NCI-H446 (cell line): ENCODE data around the gene ACAT2.
A peak's percentile ranks its signal among the peaks of the same experiment; 100 is the strongest.
"Not testable (repeated sequence)": the region's sequence is repeated elsewhere in the genome, so short reads cannot be mapped to it uniquely, and the experiment has no call there.

Source experiments
- DNase-seq, 2 experiments: peaks; one replicate each; lab custom pipeline; 2025; lab: John Stamatoyannopoulos, UW

ACAT2 gene

DNA sequence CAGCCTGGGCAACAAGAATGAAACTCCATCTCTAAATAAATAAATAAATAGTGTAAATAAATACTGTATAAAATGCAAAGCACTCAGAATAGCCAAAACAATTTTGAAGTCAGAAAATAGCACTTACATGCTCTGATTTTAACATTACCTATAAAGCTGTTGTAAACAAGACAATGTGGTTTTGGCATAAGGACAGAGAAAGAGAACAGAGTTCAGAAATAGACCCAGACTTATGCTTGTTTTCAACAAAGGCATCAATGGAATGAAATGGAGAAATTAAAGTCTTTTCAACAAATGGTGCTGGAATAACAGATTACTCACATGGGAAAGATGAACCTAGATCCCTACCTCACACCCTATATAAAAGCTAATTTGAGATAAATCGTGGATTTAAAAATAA is 10.4 kb downstream of the ACAT2 start:
- no peak for DNase-seq

DNA sequence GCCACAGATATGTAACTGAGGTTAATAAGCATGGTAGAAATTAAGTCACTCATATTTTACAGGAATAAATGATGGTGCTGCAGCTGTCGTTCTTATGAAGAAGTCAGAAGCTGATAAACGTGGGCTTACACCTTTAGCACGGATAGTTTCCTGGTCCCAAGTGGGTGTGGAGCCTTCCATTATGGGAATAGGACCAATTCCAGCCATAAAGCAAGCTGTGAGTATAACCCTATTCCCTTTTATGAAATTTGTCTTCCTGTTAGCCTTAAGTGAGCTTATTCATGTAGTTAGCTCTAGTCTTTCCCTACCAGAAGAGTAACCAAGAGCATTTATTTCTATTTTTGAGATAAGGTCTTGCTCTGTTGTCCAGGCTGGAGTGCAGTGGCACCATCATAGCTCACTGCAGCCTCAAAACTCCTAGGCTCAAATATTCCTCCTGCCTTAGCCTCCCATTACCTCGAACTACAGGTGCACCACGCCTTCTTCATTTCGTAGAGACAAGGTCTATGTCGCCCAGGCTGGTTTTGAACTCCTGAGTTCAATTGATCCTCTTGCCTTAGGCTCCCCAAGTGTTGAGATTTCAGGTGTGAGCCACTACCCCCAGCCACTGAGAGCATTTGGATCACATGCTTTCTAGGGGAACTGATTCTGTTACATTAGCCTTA is 15.5 kb downstream of the ACAT2 start:
- no peak for DNase-seq

DNA sequence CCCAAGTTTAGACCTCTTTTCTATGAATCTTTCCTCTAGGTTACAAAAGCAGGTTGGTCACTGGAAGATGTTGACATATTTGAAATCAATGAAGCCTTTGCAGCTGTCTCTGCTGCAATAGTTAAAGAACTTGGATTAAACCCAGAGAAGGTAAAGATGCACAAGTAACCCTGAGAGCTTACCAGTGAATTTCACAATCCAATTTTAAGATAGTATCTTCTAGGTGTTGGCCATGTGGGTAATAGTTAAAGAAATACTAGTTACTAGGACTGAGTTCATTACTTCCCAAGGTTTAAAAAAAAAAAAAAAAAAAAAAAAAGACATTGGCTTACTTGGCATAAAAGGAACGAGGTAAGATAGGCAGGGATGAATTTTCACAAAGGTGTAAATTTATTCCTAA is 16.3 kb downstream of the ACAT2 start:
- DNase-seq = no peak

DNA sequence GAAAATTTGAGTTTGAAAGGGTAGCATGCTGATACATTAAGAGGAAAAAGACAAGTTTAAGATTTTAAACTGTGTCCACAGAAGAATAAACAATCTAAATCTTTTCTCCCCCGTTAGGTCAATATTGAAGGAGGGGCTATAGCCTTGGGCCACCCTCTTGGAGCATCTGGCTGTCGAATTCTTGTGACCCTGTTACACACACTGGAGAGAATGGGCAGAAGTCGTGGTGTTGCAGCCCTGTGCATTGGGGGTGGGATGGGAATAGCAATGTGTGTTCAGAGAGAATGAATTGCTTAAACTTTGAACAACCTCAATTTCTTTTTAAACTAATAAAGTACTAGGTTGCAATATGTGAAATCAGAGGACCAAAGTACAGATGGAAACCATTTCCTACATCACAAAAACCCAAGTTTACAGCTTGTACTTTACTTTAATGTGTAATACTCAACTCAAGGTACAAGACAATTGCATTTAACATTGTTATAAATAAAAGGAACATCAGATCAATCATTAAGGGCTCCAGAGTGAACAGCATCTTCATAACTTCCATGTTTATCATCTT is 16.8 kb downstream of the ACAT2 start:
- no peak for DNase-seq

DNA sequence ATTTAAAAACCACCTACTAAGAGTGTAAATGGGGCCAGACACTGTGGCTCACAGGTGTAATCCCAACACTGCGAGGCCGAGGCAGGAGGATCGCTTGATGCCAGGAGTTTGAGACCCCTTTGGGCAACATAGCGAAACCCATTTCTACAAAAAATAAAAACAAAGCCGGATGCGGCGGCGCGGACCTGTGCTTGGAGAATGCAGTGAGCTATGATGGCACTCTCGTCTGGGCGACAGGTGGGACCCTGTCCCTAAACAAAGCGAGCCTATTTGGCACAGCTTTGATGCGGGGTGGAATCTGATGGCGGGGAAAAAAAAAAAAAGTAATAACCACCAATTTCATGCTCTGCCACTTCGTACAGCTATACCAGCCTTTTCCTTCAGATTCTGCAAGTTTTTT is 26.4 kb downstream of the ACAT2 start:
- no peak for DNase-seq

DNA sequence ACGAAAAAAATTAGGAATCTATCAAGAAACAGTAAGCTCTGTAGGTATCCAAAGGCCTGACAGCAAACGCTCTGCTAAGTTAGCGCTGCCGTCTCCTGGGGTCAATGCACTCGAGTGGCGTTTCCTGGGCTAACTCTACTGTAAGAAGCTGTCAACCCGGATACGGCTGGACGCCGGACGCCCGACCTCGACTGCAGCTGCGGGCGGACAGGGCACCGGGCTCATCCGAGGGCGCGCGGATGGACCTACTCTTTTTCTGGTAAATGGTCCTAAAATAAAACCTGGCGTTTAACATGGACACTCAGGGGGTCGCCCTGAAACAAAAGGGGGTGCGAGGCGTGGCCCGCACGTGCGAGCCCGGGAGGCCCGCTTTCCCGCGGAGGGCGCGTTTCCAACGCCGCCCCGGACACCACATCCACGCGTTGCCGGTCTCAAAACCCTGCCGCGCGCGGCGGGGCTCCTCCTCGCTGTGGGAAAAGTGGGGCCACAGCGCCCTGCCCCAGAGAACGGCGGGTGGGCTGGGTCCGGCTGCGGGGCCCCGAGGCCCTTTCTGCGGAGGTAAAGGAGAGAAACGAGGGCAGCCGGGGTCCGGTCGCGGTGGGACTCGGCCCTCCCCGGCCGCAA is 27.0 kb downstream of the ACAT2 start:
- no peak for DNase-seq

DNA sequence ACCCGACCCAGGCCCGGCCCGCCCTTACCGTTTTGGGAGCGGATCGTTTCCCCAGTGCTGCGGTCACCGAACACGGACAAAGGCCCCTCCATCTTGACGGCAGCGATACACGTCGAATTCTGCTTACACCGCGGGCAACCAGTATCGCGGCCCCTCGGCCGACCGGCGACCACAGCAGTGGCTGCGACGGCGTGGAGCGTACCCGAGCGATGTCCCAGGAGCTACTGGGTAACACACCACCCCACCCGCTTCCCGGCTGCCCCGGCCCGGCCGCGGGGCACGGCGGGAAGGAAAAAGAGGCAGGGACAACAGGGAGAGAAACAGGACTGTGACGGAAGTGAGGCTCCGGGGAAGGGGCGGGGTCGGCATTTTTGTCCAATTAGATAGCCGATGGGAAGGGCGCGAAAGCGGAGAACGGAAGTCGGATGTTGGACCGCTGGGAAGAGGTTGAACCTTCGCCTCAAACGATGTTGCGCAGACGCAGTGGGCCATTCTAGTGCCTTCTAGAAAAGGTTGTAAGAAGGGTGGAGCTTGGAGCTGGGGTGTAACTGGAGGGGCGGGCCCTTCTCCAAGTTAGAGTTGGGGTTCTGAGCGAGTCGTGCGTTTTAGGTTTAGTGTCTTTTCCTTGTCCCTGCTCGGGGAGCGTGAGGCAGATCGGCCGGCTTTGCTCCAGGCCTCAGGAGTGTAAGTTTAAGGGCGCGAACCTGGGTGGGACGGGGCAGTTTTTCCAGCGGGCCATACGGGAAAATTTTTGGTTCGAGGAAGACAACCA is 27.7 kb downstream of the ACAT2 start, which contains the start of gene TCP1:
TSS of gene TCP1 (minus strand) at position 226 of the 772 bp plus-strand sequence. CDS start at position 92, 134 bp downstream.
- peak; percentile 97 to 98 for DNase-seq

DNA sequence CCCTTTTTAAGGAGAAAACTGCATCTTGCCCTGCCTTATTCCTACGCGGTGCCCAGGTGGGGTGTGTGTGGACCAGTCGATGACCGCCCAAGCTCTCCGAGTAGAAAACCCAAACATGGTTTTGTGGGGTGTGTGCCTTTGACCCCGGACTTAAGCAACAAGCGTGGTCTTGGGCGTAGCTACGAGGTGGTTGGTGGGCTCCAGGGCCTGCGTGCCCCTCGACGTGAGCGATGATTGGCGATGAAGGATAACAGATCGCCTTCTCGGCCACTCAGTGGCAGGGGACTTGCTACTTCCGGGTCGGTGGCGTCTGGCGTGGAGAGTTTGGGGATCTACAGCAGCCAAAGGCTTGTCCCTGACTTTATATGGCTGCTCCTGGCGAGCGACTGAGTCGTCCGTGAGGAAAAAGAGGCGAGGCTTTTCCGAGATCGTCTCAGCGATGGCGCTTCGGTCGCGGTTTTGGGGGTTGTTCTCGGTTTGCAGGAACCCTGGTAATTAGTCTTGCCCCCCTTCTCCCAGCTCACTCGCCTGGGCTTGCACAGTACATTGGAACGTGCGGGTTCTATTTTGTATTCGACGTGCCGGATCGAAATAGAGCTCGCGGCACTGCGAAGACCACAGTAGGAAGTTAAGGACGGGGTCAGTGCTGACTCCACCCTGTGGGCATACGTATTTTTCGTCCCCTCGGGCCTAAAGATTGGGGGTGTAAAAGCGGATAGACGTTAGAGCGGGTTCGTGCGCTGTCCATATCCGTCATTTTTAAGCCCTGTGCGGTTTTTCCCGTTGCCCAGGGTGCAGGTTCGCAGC is 28.5 kb downstream of the ACAT2 start, which contains the start of gene MRPL18:
TSS of gene MRPL18 (plus strand) at position 319 of the 807 bp plus-strand sequence. CDS start at position 440, 121 bp downstream.
- peak; percentile 83 to 95 for DNase-seq

DNA sequence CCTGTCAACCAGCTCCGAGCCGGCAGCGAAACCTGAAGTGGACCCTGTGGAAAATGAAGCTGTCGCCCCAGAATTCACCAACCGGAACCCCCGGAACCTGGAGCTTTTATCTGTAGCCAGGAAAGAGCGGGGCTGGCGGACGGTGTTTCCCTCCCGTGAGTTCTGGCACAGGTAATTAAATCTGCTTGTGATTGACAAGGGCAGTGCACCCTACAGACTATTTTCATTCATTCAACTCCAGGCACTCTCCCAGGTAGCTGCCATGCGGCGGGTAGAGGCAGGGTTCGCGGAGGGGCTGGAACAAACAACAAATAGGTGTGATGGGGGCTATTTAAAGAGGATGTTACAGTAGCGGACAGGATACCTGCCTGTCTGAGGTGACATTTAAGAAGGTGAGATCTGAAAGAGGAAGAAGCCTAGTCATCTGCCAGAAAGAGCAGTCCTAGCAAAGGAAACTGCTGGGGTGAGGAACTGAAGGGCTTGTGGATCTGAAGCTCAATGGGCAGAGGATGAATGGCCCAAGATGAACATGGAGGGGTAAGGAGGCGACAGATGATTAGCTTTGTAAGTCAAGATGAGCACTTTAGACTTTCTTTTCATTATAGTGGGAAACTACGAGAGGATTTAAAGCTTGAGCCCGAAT is 29.2 kb downstream of the ACAT2 start:
- DNase-seq = no peak

DNA sequence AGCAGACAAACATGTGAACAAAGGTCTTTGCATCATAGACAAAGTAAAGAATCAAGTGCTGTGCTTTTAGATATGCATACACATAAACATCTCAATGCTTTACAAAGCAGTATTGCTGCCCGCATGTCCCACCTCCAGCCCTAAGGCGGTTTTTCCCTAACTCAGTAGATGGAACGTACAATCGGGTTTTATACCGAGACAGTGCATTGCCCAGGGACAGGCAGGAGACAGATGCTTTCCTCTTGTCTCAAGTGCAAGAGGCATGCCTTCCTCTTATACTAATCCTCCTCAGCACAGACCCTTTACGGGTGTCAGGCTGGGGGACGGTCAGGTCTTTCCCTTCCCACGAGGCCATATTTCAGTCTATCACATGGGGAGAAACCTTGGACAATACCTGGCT is 33.1 kb downstream of the ACAT2 start:
- not testable (repeated sequence) for DNase-seq

DNA sequence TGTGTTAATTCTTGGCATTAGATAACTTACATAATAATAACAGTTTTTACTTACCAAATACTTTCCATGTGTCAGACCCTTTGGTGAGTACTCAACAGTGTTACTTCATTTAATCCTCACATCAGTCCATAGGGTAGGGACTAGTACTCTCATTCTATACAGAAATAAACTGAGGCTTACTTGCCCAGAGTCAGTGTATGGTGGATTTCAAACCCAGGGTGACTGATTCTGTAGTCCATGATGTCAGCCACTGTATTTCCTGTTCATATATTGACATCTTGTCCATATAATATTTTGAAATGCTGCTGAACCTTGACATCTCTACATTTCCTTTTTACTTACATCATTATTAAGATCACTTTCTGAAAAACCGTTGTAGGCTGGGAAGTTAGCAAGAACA is 35.7 kb downstream of the ACAT2 start:
- DNase-seq = no peak

DNA sequence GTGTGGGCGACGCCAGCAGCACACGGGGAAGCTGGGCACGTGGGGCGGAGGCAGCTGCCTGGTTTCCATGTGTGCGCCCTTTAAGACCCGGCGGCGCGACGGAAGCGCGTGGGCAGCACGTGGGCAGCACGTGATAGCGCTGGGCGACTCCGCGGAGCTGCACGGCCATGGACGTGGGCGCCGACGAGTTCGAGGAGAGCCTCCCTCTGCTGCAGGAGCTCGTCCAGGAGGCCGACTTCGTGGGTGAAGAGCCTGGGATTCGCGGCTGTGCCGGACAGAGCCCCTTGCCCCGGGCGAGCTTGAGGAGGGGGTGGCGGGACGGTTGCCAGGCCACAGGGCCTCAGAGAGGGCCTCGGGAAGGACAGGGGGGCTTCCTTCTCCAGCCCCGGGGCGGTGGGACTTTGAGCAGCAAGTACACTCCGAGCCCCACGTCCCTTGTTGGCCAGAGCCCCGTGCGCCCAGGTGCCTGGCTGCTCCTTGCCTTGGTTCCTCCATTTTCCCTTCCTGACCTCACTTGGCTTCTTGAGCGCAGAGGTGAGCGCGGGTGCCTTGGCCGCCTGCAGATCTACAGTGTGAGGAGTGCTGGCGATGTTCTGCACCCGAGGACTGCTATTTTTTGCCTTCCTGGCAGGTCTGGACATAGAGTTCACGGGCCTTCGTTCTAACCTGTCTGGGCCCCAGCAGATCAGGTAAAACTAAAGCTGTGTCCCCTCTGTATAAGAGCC is 38.5 kb downstream of the ACAT2 start, which contains the start of gene PNLDC1:
TSS of gene PNLDC1 (plus strand) at position 136 of the 725 bp plus-strand sequence. CDS start at position 168, 32 bp downstream.
- DNase-seq = no peak

DNA sequence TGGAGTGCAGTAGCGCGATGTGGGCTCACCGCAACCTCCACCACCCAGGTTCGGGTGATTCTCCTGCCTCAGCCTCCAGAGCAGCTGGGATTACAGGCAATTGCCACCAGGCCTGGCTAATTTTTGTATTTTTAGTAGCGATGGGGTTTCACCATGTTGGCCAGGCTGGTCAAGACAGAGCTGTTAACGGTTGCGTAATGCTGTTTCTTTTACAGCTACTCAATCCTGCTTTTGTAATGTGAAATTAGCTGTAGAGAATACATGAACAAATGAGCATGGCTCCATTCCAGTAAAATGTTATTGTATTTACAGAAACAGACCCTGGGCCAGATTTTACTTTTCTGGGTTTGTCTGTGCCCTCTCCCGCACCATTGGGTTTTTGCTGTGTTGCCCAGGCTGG is 40.1 kb downstream of the ACAT2 start:
- no peak for DNase-seq

DNA sequence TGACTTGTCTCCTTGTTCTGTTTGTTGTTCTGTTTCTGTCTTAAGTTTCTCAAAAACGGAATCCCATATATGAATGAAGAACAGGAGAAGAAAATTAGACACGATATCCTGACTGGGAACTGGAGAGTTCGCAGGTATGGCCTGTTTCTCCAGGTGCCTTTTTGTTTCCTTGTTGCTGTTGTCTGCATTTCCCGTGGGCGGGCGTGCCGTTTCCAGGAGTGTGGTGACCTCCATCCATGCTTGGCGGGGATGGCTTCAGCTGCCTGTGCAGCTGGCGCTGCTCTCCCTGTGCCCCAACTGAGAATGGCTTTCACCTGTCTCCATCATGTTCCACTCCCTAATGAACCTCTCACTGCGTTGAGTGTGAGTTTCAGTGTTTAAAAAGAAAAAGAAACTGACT is 42.7 kb downstream of the ACAT2 start:
- no peak for DNase-seq

DNA sequence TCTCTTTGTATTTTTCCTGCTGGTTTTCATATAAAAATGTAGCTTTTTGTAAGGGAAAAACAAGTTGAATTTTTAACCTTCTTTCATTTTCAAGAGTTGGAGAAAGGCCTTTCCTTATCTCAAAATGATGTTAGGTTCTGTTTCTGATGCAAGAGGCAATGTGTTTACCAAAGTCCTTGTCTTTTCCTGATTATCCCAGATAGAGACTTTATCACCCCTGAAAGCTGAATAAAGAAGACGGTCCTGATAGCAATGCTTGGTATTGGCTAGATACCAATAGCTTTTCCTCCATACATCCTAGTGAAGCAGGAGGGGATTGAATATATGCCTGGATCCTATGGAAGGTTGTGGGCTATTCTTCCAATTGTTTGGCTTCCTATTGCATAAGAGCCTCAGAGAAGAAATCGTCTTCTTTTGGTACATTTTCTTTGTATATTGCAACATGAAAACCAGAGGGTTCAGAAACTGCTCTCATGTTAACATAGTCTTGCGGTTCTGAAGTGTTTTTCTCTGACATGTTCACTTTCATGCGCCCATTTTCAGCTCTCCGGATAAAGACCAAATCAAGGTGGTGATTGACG is 43.7 kb downstream of the ACAT2 start:
- no peak for DNase-seq

DNA sequence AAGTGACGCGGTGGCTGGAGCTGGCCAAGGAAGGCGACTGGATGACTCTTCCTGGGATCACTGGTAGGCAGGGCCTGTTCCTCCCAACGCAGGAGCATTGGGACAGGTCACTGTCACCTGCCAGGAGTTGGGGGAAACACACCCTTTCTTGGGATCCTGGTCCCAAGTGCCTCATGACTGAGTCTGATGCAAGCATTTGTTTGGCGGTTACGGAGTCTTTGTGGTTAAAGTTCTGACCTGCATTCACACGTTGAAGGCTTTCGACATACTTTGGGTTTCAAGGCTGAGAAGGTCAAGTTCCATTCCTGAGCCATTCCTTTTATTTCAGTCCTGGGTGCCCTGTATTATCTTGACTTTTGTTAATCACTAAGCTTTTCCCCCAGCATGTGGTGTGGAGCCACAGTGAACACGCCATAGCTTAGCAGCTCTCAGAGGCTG is 44.2 kb downstream of the ACAT2 start:
- no peak for DNase-seq

DNA sequence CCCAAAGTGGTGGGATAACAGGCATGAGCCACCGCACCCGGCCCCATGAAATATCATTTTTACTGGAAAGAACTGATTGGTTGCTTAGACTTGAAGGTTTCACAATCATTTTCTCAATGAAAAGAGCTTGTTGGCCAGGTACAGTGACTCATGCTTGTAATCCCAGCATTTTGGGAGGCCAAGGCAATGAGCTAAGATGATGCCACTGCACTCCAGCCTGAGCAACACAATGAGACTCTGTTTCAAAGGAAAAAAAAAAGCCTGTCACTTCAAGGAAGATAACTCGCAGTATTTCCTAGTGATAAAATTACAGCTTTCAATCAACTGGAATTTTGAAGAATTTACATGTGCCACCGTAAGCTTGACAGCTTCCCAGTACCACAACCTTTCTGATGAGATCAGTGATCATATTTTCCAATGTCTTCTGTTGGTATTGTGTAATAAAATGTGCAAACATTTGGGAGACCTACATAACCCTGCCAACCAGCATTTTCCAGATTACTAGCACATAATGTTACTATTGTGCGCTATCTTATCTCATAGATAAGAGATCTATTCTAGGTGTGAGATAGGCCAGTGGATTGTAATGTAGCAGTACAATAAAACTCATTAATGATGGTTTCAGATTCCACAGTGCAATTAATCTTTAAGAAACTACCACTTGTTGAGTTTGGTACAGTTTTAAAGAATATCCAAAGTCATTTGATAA is 45.5 kb downstream of the ACAT2 start:
- no peak for DNase-seq

DNA sequence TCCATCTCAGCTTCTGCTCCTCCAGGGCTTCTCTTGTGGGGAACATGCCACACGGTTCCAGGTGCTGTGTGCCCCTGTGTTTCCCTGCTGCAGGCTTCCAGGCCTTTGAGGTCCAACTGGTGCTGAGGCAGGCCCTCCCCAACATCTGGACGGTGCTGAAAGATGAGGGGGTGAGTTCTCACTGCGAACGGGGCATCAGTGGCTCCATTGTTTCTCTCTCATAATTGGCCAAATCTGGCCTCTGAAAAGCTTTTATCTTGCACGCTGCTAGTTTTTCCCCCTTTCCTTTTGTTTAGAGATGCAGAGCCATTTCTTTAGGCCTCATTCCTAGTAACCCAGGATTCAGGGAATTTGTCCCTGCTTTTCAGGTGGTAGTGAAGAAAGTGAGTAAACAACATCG is 46.8 kb downstream of the ACAT2 start:
- no peak for DNase-seq

DNA sequence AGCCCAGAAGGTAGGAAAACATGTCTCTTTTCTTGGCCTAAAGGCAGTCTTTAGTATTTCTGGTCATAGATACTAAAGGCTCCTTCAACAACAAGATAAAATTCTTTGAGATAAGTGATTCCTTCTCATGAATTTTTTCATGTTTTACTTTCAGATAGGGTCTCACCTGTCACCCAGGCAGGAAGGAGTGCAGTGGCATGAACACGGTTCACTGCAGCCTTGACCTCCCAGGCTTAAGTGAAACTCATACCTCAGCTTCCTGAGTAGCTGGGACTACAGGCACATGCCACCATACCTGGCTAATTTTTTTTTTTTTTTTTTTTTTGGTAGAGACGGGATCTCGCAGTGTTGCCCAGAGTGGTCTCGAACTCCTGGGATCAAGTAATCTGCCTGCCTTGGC is 47.3 kb downstream of the ACAT2 start:
- DNase-seq = no peak
